Endothelial cell of umbilical vein (primary cell): Measurements from ENCODE around the gene MANBA.

ENCODE experiments used
- EZH2 ChIP-seq: IDR thresholded peaks from 2 replicates; pipeline ENCODE4 v1.6.1; 2012; ENCODE audit warnings: borderline replicate concordance, low read depth, mild to moderate bottlenecking, moderate library complexity, low read length, inconsistent platforms; ENCODE audit not compliant: severe bottlenecking
- FOS ChIP-seq: IDR thresholded peaks from 2 replicates; pipeline ENCODE4 v1.6.1; 2011; ENCODE audit warnings: mild to moderate bottlenecking, low read length, moderate library complexity, borderline replicate concordance; ENCODE audit not compliant: insufficient read depth
- GATA2 ChIP-seq: IDR thresholded peaks from 2 replicates; pipeline ENCODE4 v1.7.0; 2011; ENCODE audit warnings: low read depth, mild to moderate bottlenecking, moderate library complexity, mixed read lengths, low read length; ENCODE audit not compliant: insufficient read length, insufficient read depth
- JUN ChIP-seq: IDR thresholded peaks from 2 replicates; pipeline ENCODE4 v1.6.1; 2011; ENCODE audit warnings: borderline replicate concordance, low read depth; ENCODE audit not compliant: insufficient read length, insufficient read depth
- MYC ChIP-seq: IDR thresholded peaks from one replicate; pipeline ENCODE4 v1.6.1; 2011; ENCODE audit warnings: mild to moderate bottlenecking, low read depth, low read length
- POLR2A ChIP-seq: IDR thresholded peaks from 2 replicates; pipeline ENCODE4 v1.6.1; 2012; ENCODE audit warnings: low read depth, mild to moderate bottlenecking, control low read depth, low read length
- POLR2AphosphoS5 ChIP-seq: IDR thresholded peaks from 2 replicates; pipeline ENCODE4 v1.6.1; 2012; ENCODE audit warnings: low read depth, mild to moderate bottlenecking, control low read depth, low read length, moderate library complexity; ENCODE audit not compliant: insufficient read depth
- TF ChIP-seq, protein P1 (sequence below), 2 donors: IDR thresholded peaks; 1 replicate in 1 of 2; 2 replicates in 1 of 2; pipeline ENCODE4 v1.5.1; 2011; ENCODE audit warnings: low read length in 2 of 2, mild to moderate bottlenecking in 2 of 2, moderate library complexity in 2 of 2, control low read depth in 1 of 2, inconsistent platforms in 1 of 2, low read depth in 1 of 2; ENCODE audit not compliant: insufficient read depth in 1 of 2; ENCODE audit errors: extremely low read depth in 1 of 2
- TF ChIP-seq, protein P2 (sequence below): IDR thresholded peaks from 2 replicates; pipeline ENCODE4 v1.6.1; 2011; ENCODE audit not compliant: insufficient read depth, insufficient read length

DNA sequence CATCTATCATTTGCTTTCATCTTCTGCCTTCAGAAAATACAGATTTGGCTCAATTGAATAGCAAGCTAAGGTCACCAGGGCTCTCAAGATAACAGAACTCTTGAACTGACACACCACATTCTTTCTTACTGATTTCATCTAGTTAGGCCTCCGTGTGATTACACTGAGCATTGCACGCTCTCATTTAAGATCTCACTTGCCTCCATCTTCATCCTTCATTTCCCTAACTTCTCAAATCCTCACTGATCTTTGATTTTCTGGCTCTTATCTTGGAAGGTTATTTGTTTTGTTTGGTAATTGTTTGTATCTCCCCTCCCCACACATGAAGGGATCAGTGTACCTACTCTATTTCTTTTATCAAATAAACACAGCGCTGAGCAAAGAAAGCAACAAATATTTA lies 47.7 kb downstream of the MANBA start:
- TF ChIP-seq POLR2A: no peak
- TF ChIP-seq, protein P1, sequence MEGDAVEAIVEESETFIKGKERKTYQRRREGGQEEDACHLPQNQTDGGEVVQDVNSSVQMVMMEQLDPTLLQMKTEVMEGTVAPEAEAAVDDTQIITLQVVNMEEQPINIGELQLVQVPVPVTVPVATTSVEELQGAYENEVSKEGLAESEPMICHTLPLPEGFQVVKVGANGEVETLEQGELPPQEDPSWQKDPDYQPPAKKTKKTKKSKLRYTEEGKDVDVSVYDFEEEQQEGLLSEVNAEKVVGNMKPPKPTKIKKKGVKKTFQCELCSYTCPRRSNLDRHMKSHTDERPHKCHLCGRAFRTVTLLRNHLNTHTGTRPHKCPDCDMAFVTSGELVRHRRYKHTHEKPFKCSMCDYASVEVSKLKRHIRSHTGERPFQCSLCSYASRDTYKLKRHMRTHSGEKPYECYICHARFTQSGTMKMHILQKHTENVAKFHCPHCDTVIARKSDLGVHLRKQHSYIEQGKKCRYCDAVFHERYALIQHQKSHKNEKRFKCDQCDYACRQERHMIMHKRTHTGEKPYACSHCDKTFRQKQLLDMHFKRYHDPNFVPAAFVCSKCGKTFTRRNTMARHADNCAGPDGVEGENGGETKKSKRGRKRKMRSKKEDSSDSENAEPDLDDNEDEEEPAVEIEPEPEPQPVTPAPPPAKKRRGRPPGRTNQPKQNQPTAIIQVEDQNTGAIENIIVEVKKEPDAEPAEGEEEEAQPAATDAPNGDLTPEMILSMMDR (IDR thresholded peaks at IDR 0.05; ENCODE audit: extremely low read depth in 1 of 2, insufficient read depth in 1 of 2, low read depth in 1 of 2, low read length in 2 of 2): no peak
- TF ChIP-seq MYC: no peak
- TF ChIP-seq, protein P2, sequence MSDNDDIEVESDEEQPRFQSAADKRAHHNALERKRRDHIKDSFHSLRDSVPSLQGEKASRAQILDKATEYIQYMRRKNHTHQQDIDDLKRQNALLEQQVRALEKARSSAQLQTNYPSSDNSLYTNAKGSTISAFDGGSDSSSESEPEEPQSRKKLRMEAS: no peak
- TF ChIP-seq JUN: no peak
- no peak for TF ChIP-seq EZH2
- TF ChIP-seq POLR2AphosphoS5: no peak
- no peak for TF ChIP-seq FOS
- no peak for TF ChIP-seq GATA2
